Measurements from ENCODE around the gene CFAP299. TPM values are rescaled to one million over a fixed set of nuclear protein-coding genes. Genes with fewer than 3 reads are reported as not detected.

The CFAP299 gene
- total RNA-seq, 1 experiment from 2014 or later, result not detected

DNA sequence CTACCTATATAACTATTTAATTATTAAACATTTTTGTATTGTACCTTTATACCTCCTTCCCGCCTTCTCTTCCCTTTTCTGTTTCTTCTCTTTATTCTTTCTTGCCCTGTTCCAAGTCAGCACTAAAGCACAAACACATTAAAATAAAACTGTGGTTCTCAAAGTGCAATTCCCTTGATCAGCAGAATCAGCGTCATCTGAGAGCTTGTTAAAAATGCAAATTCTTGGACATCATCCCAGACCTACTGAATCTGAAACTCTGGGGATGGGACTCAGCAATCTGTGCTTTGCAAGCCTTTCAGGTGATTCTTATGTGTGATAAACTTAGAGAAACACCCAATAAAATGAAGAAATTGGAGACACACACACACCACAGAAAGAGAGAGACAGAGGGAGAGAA, 516.5 kb downstream of the CFAP299 start:
- Histone ChIP-seq H3K27me3 (ENCODE audit: insufficient read depth, low read depth) (no peaks in the 10 kb centered on the region), H3K79me2 (ENCODE audit: low read depth) (no peaks in the 10 kb centered on the region), H3K4me1 (replicated peaks; ENCODE audit: insufficient read depth) (no peaks in the 10 kb centered on the region), H3K27ac (no peak overlapping the region), H3K4me3 (no peak overlapping the region), H3K4me2 (no peak overlapping the region), H3K36me3 (ENCODE audit: low read depth) (no peaks in the 10 kb centered on the region), H2AFZ (no peak overlapping the region), H3K9me3 (ENCODE audit: insufficient read depth, low read depth) (no peaks in the 10 kb centered on the region), H3F3A (ENCODE audit: insufficient read depth, low read depth) (no peaks in the 10 kb centered on the region), H4K20me1 (ENCODE audit: insufficient read depth) (no peaks in the 10 kb centered on the region), H3K9me2 (ENCODE audit: insufficient read depth) (no peaks in the 10 kb centered on the region)
- ChIA-PET POLR2A (ENCODE audit: unreplicated experiment) (no interaction called here), CTCF (no interaction called here)
- no peak for TF ChIP-seq EZH2 (IDR thresholded peaks at IDR 0.05; ENCODE audit: low read depth)
- TF ChIP-seq, protein P1, sequence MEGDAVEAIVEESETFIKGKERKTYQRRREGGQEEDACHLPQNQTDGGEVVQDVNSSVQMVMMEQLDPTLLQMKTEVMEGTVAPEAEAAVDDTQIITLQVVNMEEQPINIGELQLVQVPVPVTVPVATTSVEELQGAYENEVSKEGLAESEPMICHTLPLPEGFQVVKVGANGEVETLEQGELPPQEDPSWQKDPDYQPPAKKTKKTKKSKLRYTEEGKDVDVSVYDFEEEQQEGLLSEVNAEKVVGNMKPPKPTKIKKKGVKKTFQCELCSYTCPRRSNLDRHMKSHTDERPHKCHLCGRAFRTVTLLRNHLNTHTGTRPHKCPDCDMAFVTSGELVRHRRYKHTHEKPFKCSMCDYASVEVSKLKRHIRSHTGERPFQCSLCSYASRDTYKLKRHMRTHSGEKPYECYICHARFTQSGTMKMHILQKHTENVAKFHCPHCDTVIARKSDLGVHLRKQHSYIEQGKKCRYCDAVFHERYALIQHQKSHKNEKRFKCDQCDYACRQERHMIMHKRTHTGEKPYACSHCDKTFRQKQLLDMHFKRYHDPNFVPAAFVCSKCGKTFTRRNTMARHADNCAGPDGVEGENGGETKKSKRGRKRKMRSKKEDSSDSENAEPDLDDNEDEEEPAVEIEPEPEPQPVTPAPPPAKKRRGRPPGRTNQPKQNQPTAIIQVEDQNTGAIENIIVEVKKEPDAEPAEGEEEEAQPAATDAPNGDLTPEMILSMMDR (conservative IDR thresholded peaks at IDR 0.05), result no peak
- intact Hi-C loops (cut with micrococcal nuclease; ENCODE audit: unreplicated experiment), result no loop called here
- BruUV-seq (replicated peaks), result no TSS peak
- no peak for DNase-seq

GRCh38 chr4:80873571-80873970, 538.0 kb downstream of the CFAP299 start:
- CTCF ChIA-PET, result no interaction called here

GRCh38 chr4:80874979-80875378, 539.4 kb downstream of the CFAP299 start:
- Histone ChIP-seq H3K9me2 (ENCODE audit: insufficient read depth) (no peaks in the 10 kb centered on the region), H3K4me3 (no peak overlapping the region), H3F3A (ENCODE audit: insufficient read depth, low read depth) (no peaks in the 10 kb centered on the region), H3K9me3 (ENCODE audit: insufficient read depth, low read depth) (no peaks in the 10 kb centered on the region), H3K27me3 (ENCODE audit: insufficient read depth, low read depth) (no peaks in the 10 kb centered on the region), H2AFZ (no peak overlapping the region), H3K4me1 (replicated peaks; ENCODE audit: insufficient read depth) (no peaks in the 10 kb centered on the region), H3K36me3 (ENCODE audit: low read depth) (no peaks in the 10 kb centered on the region), H3K4me2 (no peak overlapping the region), H3K79me2 (ENCODE audit: low read depth) (no peaks in the 10 kb centered on the region), H4K20me1 (ENCODE audit: insufficient read depth) (no peaks in the 10 kb centered on the region), H3K27ac (no peak overlapping the region)
- DNase-seq, result no peak
- BruUV-seq (replicated peaks), result no TSS peak
- CTCF ChIA-PET, result no interaction called here
- POLR2A ChIA-PET (ENCODE audit: unreplicated experiment), result no interaction called here
- TF ChIP-seq, protein P1 (conservative IDR thresholded peaks at IDR 0.05), result no peak
- TF ChIP-seq EZH2 (IDR thresholded peaks at IDR 0.05; ENCODE audit: low read depth), result no peak
- intact Hi-C loops (cut with micrococcal nuclease; ENCODE audit: unreplicated experiment), result no loop called here

More at GRCh38 chr4:80873571-80873970, 538.0 kb downstream of the CFAP299 start:
- BruUV-seq (replicated peaks), result no TSS peak
- POLR2A ChIA-PET (ENCODE audit: unreplicated experiment), result no interaction called here
- Histone ChIP-seq H4K20me1 (ENCODE audit: insufficient read depth) (no peaks in the 10 kb centered on the region), H3K9me3 (ENCODE audit: insufficient read depth, low read depth) (no peaks in the 10 kb centered on the region), H3K27me3 (ENCODE audit: insufficient read depth, low read depth) (no peaks in the 10 kb centered on the region), H3K36me3 (ENCODE audit: low read depth) (no peaks in the 10 kb centered on the region), H3K4me3 (no peak overlapping the region), H2AFZ (no peak overlapping the region), H3K4me1 (replicated peaks; ENCODE audit: insufficient read depth) (no peaks in the 10 kb centered on the region), H3F3A (ENCODE audit: insufficient read depth, low read depth) (no peaks in the 10 kb centered on the region), H3K79me2 (ENCODE audit: low read depth) (no peaks in the 10 kb centered on the region), H3K27ac (no peak overlapping the region), H3K4me2 (no peak overlapping the region), H3K9me2 (ENCODE audit: insufficient read depth) (no peaks in the 10 kb centered on the region)
- intact Hi-C loops (cut with micrococcal nuclease; ENCODE audit: unreplicated experiment), result no loop called here
- no peak for DNase-seq
- TF ChIP-seq, protein P1 (conservative IDR thresholded peaks at IDR 0.05), result no peak
- TF ChIP-seq EZH2 (IDR thresholded peaks at IDR 0.05; ENCODE audit: low read depth), result no peak
